NCI-H524 (cell line): ENCODE measurements around the gene NEDD4L.

Experiments
- DNase-seq, 2 experiments: peaks; one replicate each; lab custom pipeline; 2025; lab: John Stamatoyannopoulos, UW

The NEDD4L gene

DNA sequence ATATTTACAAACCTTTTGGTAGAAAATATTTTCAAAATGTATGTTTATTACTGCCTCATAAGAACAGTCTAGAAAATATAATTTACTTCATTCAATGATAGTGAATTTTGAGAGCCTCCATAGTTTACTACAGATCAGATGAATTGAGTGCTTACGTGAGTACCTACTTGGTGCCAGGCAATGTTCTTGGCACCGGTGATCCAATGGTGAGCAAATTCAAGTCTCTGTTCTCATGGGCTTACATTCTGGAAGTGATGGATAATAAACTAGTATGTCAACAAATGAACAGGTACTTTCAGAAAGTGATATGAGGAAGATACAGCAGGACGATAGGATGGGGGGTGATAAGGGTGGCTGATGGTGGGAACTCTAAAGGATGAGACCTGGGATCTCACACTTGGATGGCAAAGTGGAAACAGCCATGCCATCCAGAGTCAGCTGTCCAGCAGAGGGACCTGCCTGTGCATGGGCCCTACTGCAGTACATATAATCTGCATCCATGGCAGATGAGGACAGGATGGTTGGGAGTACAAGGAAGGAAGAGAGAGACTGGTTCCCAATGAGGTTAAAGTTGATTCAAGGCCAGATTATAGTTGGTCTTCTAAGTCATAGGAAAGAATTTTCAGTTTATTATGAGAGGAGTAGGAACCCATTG lies 277.0 kb downstream of the NEDD4L start:
- peak in 1 of 2 experiments; percentile 7 for DNase-seq

DNA sequence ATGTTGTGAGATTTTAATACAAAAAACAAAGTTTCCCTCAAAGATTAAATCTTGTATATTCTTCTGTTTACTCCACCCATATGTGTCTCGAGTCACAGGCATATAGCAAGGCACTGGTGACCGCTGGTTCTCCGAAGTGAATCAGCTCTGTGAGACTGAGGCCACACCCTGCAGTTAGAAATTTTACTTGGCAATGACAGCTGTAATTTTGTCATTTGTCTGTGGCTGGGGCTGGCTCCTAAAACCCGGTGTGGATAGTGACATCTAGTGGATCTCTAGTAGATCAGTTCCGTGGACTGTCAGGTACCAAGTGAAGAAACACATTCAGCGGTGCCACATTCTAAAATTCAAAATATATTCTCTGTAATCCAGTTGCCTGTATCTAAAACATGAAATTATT lies 278.0 kb downstream of the NEDD4L start:
- DNase-seq: peak; percentile 12 to 76

DNA sequence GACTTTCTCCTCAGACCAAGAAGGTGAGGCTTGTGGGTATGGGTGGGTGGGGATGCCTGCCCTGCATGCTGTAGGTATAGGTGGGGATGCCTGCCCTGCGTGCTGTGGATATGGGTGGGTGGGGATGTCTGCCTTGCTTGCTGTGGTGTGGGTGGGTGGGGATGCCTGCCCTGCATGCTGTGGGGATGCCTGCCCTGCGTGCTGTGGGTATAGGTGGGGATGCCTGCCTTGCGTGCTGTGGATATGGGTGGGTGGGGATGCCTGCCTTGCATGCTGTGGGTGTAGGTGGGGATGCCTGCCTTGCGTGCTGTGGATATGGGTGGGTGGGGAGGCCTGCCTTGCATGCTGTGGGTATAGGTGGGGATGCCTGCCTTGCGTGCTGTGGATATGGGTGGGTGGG lies 278.4 kb downstream of the NEDD4L start:
- no peak for DNase-seq

DNA sequence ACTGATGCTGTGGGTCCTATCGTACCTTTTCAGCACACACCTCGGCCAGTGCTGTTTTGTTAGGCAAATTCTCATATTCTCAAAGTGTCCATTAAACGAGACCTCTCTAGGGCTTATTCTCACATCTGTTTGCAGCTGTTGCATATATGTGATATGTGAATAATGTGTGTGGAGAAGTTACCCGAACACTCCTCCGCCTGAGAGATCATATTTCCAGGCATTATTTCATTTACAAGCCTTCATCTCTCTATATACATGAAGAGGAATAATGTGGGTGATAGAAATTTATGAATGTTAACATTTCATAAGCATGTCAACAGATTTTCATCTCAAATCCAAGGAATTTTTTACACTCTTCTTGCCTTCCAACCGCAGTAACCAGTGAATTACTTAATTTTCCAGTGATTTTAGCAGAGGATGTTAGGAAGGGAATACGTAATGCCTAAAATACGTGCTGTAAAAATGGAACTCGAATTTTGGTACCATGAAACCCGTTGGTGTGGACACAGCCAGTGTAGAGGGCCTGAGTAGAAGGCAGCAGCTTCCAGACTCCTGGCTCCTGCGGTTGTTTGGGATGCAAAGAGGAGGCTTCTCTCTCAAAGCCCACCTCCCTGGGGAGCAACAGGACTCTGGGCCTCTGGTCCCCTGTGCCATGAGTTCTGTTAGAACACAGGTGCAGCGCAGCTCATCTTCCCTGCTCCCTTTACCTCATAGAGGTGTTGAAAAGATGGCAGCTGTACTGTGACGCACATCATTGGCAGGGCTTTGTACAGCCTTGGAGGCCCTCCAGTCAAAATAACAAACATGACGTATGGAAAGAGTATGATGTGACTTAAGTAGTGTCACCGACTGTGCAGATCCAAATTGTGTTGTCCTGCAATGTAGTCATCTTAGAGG lies 280.1 kb downstream of the NEDD4L start:
- DNase-seq: no peak

DNA sequence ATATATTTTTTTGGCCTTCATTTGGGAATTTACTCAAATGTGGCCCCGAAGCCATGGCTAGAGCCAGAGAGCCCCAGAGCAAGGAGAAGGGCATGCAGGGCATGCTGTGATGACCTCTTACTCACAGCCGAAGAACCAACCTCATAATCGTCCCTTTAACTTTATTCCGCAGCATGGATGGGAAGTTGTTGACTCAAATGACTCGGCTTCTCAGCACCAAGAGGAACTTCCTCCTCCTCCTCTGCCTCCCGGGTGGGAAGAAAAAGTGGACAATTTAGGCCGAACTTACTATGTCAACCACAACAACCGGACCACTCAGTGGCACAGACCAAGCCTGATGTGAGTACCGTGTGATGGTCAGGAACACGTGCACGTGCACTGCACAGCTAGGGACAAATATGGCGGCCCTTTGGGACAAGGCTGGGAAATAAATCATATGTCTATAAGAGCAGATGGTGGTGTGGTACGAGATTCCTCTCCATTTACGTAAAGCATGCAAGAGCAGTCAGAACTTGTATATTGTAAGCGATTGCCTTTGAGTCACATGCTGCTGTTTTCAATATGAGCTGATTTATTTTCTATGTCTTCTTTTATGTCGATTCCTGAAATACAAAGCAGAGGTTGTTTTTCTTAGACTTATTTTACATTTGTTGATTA lies 280.9 kb downstream of the NEDD4L start:
- no peak for DNase-seq

DNA sequence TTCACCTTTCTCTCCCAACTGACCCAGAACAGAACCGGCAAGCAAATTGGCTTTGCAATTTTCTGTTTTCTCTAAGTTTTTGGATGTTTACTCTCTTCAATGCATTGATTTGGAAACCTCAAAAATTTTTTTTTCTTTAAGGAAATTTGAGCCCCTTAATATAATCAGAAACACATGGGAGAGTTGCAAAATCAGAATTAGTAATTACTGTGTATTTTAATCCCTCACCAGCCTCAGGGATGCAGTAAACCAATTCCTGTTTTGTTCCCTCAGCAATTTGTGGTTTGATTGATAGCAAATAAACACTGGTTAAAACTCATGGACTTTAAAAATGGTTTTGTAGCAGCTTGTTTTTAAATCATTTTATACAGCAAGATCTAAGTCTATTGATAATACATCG lies 281.5 kb downstream of the NEDD4L start:
- no peak for DNase-seq

DNA sequence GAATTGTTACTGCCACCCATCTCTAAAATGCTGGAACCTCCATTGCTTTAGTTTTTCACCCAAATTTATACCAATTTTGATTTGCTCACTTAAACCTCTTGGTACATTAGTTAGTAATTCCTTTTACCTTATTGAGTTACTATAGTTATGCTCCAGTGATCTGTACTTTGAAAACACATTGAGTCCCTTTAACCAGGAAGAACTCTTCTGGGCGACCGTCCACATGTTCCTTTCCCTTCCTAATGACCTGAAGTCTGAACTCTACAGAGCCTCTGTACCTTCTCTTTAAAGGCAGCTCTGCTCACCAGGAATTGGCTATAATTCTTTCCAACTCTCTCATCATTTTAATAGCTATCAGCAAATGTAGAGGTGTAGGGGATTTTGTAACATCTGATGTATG lies 290.0 kb downstream of the NEDD4L start:
- DNase-seq: no peak

DNA sequence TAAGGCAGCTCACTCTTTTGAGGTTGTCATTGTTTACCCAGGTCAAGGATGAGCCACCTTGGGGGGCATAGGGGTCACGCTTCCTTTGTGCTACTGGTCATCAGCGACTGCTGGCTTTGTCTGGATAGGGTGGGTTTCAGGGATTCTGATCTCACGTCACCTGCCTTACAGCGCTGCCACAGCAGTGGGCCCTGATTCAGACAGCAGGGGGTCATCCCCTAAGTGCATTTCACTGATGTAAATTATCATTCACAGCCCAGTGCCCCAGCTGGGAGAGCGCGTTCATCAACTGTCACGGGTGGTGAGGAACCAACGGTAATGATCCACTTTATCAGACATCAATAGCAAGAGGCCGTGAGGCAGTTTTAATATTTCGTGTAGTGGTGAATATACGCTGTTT lies 291.2 kb downstream of the NEDD4L start:
- DNase-seq: peak in 1 of 2 experiments; percentile 4

DNA sequence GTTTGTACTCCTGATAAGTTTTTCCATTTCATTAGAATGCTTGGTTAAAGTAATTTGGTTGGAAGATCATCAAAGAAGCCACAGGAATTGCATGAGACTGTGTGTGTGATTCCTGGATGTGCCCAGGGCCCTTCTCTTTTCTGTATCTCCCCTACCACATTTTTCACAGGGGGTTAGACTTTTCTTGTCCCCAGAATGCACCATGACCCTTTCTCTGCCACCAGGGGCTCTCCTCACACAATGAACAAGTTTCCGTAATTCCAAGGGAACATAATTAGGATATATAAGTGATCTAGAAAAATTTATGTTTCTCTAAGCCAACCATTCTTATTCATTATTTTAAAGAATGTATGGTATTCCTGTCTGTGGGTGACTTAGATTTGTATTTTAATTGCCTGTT lies 291.8 kb downstream of the NEDD4L start:
- no peak for DNase-seq

DNA sequence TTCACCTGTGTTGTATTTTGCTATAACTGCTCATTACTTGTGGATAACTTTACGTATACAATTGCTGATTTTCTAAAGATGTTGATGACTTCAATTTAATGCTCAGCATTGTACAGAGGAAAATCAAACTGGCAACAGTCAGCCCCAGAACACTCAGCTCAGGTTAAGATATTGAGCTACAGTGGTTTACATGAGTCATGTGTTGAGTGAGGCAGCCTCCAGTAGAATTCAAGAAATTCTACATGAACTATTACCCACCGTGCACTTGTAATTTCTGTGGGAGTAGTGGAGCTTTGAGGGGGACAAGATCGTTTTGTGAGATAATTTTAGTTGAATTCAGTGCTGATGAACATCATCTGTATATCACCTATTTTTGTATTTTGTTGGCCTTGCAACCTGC lies 292.6 kb downstream of the NEDD4L start:
- DNase-seq: no peak

DNA sequence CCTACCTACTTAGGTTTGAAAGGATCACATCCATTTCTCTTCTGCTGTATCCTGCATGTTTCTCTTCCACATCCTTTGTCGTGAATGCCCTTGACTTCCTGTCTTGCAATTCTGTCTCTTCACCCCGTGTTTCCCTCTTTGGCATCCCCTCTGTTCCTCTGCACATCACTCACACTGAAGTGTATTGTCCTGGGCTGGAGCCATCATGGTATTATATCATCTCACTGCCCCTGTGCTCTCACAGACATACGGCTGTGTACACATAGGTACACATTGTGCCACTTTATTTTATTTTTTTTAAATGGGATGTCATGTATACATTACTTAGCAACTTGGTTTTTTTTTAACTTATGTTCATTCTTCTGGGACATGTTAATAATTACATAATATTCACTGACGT lies 293.3 kb downstream of the NEDD4L start:
- DNase-seq: no peak

DNA sequence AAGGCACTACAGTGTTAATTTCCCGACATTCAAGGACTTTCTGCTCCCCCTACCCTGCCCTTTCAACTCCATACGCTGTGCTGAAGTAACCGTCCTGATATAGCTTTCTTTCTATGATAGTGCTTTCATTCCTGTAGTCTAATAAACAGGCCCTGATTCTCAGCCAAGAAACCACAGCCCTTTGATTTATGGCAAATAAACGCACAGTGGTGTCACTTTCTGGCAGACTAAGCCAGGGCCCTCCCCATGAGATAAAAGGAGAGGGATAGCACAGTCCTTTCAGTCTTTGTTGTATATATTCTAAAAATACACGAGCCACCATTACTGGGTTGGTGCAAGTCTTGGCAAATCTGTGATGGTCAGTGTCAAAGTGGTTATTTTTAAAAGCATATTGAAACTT lies 293.7 kb downstream of the NEDD4L start:
- DNase-seq: no peak

DNA sequence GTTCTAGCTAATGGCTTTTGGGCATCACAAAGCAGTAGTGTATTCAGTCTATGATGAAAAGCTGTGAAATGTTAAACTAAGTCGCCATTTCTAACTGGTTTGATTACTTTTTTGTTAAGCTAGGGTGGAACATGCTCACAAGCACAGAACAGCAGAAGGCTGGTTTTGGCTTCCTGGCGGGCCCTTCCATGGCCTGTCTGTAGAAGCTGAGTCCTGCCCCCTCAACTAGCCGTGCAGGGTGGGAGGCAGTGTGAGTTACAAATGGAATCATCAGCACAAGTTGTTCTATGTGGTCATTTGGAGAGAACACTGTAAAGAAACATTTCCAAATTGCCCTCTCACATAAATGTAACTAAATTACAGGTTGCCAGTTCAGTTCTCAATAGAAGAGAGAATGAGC lies 294.1 kb downstream of the NEDD4L start:
- no peak for DNase-seq

DNA sequence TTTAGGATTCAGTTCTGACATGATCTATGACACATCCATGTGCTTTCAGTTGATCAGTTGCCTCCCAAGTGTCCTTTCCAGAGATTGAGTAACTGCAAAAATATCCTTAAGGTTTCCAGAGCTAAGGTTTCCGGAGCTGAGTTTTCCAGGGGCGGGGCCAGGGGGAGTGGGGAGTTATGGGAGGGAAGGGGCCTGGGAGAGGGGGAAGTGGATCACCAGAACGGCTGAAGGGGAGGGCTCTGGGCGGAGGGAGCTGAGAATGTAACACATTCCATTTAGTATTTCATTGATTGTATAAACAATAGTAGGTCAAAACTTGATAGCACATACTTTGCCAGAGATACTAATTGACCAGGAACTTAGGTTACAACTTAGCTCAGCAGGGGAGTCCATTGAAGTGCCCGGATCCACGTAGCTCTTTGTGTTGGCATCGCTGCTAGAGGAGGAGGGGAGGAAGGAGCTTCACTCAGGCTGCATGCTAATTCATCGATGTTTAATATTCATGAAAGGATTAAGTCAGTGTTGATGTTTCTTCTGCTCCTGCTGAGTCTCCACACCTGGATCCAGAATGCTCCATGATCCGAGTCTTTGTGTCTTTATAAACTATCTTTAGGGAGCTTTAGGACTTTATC lies 295.1 kb downstream of the NEDD4L start:
- DNase-seq: peak in 1 of 2 experiments; percentile 27

DNA sequence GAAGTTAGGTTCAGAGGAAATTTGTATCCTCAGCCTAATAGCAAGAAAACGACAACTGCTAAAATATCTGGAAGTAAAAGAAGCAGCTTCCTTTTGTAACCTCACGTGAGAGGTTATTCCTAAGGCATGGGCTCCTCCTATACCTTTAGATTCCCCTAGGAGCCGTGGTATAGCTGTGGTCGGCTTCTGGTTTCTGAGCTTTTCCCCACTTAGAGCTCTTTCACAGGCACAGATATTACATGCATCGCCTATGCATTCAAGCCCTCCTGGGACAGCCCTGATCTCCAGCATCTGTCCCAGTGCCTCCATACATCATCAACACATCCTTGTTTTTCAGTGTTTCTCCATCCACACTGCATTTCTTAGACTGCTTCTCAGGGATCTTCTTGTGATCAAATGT lies 295.9 kb downstream of the NEDD4L start:
- DNase-seq: no peak

DNA sequence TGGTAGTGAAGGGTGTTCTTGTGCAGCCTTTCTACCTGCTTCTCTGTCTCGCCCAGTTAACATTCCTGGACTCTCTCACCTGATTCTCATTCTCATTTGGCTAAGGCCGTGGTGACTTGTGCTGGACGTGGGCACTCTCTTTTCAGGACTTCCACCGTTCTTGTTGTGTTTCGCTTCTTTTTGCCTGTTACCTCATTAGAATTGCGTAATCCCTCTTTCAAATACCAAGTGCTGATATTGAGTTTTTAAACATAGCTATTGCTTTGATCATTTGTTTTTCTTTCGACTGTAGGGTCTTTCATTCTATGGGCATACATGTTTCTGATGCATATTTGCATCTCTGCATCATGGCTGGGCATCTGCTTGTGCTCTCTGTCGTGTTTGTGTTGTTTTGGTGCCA lies 297.9 kb downstream of the NEDD4L start:
- DNase-seq: no peak

DNA sequence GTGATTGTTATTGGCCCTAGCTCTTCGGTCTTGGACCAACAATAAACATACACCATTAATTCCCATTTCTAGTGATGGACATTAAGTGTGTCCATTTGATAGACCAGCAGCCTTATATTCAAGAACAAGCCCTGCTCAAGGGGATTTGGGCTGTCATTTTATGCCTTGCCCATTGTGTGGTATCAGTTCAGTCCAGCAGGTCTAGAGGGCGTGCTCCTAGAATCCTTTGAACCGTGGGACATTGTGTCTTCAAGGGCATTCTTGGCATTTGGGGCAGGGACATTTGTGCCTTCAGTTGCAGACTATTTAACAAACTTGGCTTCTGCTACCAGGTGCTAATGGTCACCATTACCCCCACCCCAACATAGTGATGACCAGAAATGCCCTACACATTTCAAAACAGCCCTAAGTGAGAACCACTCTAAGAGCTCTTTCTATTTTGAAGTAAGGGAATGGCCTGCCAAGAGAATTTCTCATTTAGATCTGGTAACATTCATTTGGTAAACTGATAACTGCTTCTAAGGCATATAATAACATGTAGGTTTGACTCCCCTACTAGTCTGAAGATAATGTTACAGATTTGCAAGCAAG lies 300.1 kb downstream of the NEDD4L start:
- DNase-seq: no peak

DNA sequence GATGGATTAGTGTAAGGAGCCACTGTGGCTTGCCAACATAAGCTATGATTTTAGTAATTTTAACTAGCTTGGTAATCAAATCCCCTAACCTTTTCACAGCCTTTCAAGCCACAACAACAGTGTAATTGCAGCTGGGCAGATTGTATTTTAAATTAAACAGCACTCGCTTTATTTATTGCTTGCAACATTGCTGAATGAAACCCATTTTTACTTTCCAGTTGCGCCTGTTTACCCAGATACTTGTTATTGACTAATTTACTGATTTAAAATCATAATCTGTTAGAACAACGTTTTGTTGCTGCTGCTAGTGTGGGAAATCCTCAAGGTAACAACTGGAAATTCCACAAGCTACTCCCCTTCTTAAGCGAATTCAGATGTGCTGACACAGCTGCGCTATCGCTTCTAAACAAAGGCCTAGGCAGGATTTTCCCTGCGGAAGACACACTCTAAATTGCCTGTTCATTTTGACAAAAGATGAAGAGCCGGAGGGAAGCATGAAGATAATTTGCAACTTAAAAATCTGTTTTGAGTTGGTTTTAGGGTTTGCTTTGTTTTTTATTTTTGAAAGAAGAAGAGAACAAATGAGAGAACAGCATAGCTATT lies 300.9 kb downstream of the NEDD4L start:
- DNase-seq: no peak

DNA sequence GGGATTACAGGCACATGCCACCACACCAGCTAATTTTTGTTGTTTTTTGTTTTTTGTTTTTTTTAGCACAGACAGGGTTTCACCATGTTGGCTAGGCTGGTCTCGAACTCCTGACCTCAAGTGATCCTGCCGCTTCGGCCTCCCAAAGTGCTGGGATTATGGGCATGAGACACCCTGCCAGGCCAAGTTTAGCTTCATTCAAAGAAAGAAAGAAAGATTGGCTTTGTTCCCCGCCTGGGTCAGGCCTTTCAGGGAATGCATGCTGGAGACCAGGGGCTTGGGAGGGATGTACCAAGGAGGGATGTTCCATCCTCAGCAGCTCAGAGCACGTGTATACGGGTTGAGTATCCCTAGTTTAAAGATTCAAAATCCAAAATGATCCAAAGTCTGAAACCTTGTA lies 301.8 kb downstream of the NEDD4L start:
- DNase-seq: no peak

DNA sequence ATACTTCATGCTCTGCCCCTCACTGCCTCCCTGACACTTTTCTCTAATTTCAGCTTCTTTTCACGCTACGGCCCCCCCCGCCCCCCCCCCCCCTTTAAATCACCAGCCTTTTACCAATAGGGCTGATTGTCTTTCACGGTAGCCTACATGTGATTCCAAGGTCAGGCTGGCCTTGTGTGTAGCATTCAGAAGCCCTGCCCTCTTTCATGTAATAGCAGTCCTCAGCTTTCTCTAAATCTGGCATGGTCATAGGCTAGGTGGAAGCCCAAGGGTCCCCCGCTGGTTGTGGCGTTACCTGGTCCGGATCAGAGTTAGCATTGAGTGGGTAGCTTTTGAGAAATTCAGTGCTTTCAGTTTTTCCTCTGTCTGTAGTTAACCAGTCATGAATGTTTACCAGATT lies 303.1 kb downstream of the NEDD4L start:
- DNase-seq: no peak

DNA sequence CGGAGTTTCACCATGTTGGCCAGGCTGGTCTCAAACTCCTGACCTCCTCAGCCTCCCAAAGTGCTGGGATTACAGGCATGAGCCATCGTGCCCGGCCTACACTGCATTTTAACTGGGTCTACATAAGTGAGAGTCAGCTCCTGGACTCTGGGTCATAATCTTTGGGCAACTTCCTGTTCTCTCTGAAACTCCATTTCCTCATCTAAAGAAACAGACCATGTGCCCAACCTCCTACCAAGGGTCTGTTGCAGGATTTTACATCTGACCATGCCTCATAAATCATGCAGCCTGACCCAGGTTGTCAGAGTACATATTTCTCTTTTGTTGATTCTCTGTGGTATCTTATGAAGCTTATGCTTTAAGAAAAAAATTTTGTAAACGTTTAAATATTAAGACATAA lies 304.5 kb downstream of the NEDD4L start:
- DNase-seq: no peak

DNA sequence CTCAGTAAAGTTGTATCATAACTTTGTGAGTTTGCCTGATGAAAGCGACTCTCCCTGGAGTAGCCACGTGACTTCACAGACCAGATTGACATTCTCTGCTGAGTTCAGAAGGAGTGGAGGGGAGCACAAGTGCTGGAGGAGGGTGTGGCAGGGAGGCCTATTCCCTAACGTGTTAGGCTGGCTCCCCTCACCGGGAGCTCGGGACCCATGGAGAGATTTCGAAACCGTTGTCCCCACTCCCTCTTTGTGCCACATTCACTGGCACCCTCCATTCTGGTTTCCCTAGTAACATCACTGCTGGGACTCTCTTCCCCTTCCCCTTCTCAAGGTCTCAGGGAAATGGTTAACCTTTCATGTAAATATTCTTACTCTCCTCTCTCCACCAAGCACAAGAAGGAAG lies 304.9 kb downstream of the NEDD4L start:
- no peak for DNase-seq
